ENCODE results near the gene NPIPB6.

Gene NPIPB6

DNA sequence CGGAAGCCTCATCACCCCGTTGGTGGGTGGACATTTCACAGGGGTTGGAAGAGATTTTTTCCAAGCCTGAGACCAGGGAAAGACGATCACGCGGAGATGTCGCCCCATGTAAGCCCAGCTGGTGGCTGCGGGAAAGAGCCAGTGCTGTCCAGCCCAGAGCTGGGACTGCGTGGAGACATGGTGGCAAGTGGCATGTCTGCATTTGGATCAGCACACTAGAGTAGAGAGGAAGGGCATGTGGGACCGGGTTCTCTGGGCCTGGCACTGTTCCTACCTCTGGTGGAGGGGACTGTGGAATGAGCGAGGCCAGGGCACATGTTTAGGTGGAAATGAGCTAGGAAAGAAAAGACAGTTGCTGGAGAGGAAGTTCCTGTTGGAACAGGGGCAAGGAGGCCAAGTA is 51.0 kb downstream of the NPIPB6 start:
- Histone ChIP-seq H3K27me3 (ENCODE audit: control insufficient read depth, insufficient read depth, low read length, poor library complexity, severe bottlenecking) (no peaks in the 10 kb centered on the region), H3K36me3 (ENCODE audit: control insufficient read depth, insufficient read depth, low read length) (peaks cover 9% of the 10 kb centered on the region), H3K4me1 (ENCODE audit: control insufficient read depth, insufficient read depth, low read length) (no peaks in the 10 kb centered on the region), H3K4me3 (ENCODE audit: insufficient read depth, low read depth, low read length) (no peak overlapping the region), H3K9me3 (ENCODE audit: control insufficient read depth, low read length) (no peaks in the 10 kb centered on the region), H3K27ac (ENCODE audit: insufficient read depth, low read depth, low read length, poor library complexity, severe bottlenecking) (no peak overlapping the region)
- WGBS, 2 experiments: 97% methylated on average over 10 of the region's 10 CpGs

DNA sequence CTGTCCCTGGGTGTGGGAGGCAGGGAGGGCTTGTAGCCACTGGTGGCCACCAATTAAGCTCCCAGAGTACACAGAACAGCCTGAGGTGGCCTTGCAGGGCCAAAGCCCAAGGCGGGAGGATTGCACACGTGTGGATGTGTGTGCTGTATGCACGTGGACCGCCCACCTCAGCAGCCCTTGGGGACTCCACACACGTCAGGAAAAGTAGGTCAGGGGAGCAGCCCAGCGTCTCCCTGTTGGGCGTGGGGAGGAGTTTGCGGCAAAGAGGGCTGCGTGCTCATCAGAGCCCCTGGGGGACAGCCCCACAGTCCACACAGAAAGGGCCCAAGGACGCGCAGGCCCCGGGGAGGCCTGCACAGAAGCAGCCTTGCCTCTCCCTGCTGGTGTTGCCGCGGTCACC is 51.4 kb downstream of the NPIPB6 start:
- Histone ChIP-seq H3K9me3 (ENCODE audit: control insufficient read depth, low read length) (no peaks in the 10 kb centered on the region), H3K27me3 (ENCODE audit: control insufficient read depth, insufficient read depth, low read length, poor library complexity, severe bottlenecking) (no peaks in the 10 kb centered on the region), H3K27ac (ENCODE audit: insufficient read depth, low read depth, low read length, poor library complexity, severe bottlenecking) (no peak overlapping the region), H3K4me3 (ENCODE audit: insufficient read depth, low read depth, low read length) (no peak overlapping the region), H3K4me1 (ENCODE audit: control insufficient read depth, insufficient read depth, low read length) (no peaks in the 10 kb centered on the region), H3K36me3 (ENCODE audit: control insufficient read depth, insufficient read depth, low read length) (peaks cover 9% of the 10 kb centered on the region)
- WGBS, 2 experiments: 94 to 95% methylated on average over 14 of the region's 14 CpGs

DNA sequence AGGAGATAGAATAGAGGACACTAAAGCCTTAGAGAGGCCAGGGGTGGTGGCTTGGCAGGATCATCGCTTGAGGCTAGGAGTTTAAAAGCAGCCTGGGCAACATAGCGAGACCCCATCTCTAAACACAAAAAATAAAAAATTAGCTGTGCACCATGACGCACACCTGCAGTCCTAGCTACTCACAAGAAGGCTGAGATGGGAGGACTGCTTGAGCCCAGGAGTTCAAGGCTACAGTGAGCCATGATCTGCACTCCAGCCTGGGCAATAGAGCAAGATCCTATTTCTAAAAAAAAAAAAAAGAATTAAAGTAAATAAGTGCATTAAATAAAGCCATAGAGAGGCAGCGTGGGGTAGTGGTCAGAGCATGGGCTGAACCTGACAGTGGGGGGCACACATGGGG is 51.9 kb downstream of the NPIPB6 start:
- no peak overlapping the region for H3K4me3 ChIP-seq (ENCODE audit: insufficient read depth, low read depth, low read length)
- peaks cover 9% of the 10 kb centered on the region for H3K36me3 ChIP-seq (ENCODE audit: control insufficient read depth, insufficient read depth, low read length)
- H3K9me3 ChIP-seq (ENCODE audit: control insufficient read depth, low read length): no peaks in the 10 kb centered on the region
- 88 to 96% methylated on average over 4 of the region's 4 CpGs for WGBS, 2 experiments
- H3K27ac ChIP-seq (ENCODE audit: insufficient read depth, low read depth, low read length, poor library complexity, severe bottlenecking): no peak overlapping the region
- H3K27me3 ChIP-seq (ENCODE audit: control insufficient read depth, insufficient read depth, low read length, poor library complexity, severe bottlenecking): no peaks in the 10 kb centered on the region
- no peaks in the 10 kb centered on the region for H3K4me1 ChIP-seq (ENCODE audit: control insufficient read depth, insufficient read depth, low read length)

DNA sequence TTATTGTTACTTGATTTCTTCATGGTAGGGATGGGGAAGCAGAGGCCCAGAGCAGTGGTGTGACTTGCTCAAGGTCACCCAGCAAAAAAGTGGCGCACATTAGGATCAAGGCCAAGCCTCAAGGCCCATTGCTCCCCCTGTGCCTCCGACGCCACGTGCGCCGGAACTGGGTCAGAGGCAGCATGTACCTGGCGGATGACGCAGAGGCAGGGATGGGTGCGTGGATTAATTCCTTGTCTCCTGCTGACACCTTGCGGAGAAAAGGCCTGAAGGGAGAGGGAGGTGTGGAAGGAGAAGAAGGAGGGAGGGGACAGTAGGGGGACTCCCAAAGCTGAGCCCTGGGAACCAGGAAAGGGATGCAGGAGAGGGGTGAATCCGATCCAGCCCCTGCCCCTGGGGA is 52.5 kb downstream of the NPIPB6 start:
- peaks cover 9% of the 10 kb centered on the region for H3K36me3 ChIP-seq (ENCODE audit: control insufficient read depth, insufficient read depth, low read length)
- 95 to 96% methylated on average over 11 of the region's 11 CpGs for WGBS, 2 experiments
- H3K9me3 ChIP-seq (ENCODE audit: control insufficient read depth, low read length): no peaks in the 10 kb centered on the region

DNA sequence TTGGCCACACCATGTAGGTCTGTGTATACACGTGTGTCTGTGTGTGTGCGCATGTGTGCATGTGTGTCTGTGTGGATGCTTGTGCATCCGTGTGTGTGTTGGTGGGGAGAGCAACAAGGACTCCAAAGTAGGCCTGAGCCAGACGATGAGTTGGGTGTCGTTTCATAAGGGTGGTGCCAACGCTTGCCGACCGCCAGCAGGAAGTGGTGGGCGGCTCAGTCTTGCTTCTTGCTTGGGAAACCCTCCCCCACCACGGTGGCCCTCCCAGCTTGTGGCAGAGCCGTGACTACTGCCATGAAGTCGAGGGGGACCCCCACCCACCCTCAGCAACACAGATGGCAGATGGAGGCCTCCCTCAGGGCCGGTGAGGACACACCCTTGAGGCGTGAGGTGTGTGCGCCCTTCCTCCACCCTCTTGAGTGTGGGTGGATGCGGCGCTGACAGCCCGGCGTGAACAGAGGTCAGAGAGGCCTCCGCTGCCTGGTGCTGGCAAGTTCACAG is 53.4 kb downstream of the NPIPB6 start:
- no peaks in the 10 kb centered on the region for H3K9me3 ChIP-seq (ENCODE audit: control insufficient read depth, low read length)
- no peak overlapping the region for H3K4me3 ChIP-seq (ENCODE audit: insufficient read depth, low read depth, low read length)
- H3K27me3 ChIP-seq (ENCODE audit: control insufficient read depth, insufficient read depth, low read length, poor library complexity, severe bottlenecking): no peaks in the 10 kb centered on the region
- peaks cover 9% of the 10 kb centered on the region for H3K36me3 ChIP-seq (ENCODE audit: control insufficient read depth, insufficient read depth, low read length)
- H3K4me1 ChIP-seq (ENCODE audit: control insufficient read depth, insufficient read depth, low read length): no peaks in the 10 kb centered on the region
- WGBS, 2 experiments: 93 to 94% methylated on average over 20 of the region's 20 CpGs
- no peak overlapping the region for H3K27ac ChIP-seq (ENCODE audit: insufficient read depth, low read depth, low read length, poor library complexity, severe bottlenecking)

More for the DNA sequence above, 52.5 kb downstream of the NPIPB6 start:
- no peak overlapping the region for H3K27ac ChIP-seq (ENCODE audit: insufficient read depth, low read depth, low read length, poor library complexity, severe bottlenecking)
- H3K27me3 ChIP-seq (ENCODE audit: control insufficient read depth, insufficient read depth, low read length, poor library complexity, severe bottlenecking): no peaks in the 10 kb centered on the region
- no peaks in the 10 kb centered on the region for H3K4me1 ChIP-seq (ENCODE audit: control insufficient read depth, insufficient read depth, low read length)
- H3K4me3 ChIP-seq (ENCODE audit: insufficient read depth, low read depth, low read length): no peak overlapping the region

DNA sequence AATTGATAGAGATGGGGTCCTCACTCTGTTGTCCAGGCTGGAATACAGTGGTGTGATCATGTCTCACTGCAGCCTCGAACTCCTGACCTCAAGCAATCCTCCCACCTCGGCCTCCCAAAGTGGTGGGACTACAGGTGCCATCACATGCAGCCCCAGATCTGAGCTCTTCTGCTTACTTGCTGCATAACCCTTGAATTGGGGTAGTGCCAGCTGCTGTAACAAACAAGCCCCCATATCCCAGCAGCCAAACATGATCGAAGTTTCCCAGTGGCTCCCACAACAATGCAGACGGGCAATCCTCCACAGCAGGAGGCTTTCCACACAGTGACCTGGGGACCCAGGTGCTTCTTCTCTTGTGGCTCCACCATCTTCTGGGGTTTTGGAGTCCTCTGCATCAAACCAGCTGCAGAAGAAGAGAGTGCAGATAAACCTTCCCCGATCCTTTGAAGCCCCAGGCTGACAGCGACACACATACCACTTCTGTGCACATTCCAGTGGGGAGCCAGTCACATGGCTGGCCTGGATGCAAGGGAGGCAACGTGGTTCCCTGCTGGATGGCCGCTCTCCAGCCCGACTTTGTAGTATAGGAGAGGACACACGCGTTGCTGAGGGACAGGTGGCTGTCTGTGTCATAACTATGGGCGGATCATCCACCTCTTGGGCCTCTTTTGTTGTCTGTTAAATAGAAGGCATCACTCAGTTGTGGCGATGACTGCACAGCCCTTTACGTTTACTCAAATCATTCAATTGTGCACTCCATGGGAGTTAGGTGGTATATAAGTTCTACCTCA is 54.3 kb downstream of the NPIPB6 start:
- Histone ChIP-seq H3K4me1 (ENCODE audit: control insufficient read depth, insufficient read depth, low read length) (no peaks in the 10 kb centered on the region), H3K4me3 (ENCODE audit: insufficient read depth, low read depth, low read length) (no peak overlapping the region), H3K27me3 (ENCODE audit: control insufficient read depth, insufficient read depth, low read length, poor library complexity, severe bottlenecking) (no peaks in the 10 kb centered on the region), H3K9me3 (ENCODE audit: control insufficient read depth, low read length) (no peaks in the 10 kb centered on the region), H3K27ac (ENCODE audit: insufficient read depth, low read depth, low read length, poor library complexity, severe bottlenecking) (no peak overlapping the region), H3K36me3 (ENCODE audit: control insufficient read depth, insufficient read depth, low read length) (peaks cover 9% of the 10 kb centered on the region)
- WGBS, 2 experiments: 92 to 95% methylated on average over 14 of the region's 14 CpGs

DNA sequence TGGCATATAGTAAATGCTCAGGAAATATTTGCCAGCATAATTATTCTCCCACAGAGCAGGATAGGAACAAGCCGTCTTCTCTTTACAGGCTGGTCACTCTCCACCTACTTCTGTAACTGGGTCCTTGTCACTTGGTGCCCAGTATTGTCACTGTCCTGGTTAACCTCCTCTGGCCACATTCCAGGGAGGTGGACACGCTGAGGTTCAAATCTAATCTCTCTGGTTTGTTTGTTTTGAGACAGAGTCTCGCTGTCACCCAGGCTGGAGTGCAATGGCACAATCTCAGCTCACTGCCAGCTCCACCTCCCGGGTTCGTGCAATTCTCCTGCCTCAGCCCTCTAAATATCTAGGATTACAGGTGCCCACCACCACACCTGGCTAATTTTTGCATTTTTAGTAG is 55.4 kb downstream of the NPIPB6 start:
- Histone ChIP-seq H3K4me3 (ENCODE audit: insufficient read depth, low read depth, low read length) (no peak overlapping the region), H3K4me1 (ENCODE audit: control insufficient read depth, insufficient read depth, low read length) (no peaks in the 10 kb centered on the region), H3K27ac (ENCODE audit: insufficient read depth, low read depth, low read length, poor library complexity, severe bottlenecking) (no peak overlapping the region), H3K36me3 (ENCODE audit: control insufficient read depth, insufficient read depth, low read length) (peaks cover 9% of the 10 kb centered on the region), H3K27me3 (ENCODE audit: control insufficient read depth, insufficient read depth, low read length, poor library complexity, severe bottlenecking) (no peaks in the 10 kb centered on the region), H3K9me3 (ENCODE audit: control insufficient read depth, low read length) (no peaks in the 10 kb centered on the region)
- 91% methylated on average over 5 of the region's 5 CpGs for WGBS, 2 experiments

DNA sequence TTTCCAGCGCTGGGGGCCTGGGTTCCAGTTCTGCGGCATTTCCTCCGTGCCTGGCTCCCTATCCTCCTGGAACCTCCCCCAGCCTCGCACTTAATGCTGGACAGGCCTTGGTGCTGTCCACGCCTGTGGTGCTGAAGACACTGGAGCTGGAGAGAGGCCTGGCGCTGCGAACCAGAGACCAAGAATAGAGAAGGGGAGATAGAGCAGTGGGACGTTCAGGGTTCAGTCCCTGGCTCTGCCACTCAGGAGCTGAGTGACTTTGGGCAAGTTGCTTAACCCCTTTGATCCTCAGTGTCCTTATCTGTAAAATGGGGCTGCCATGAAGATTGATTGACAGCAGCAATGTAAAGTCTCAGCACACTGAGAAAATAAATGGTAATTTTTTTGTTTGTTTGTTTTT is 59.1 kb downstream of the NPIPB6 start:
- H3K4me3 ChIP-seq (ENCODE audit: insufficient read depth, low read depth, low read length): no peak overlapping the region
- H3K27ac ChIP-seq (ENCODE audit: insufficient read depth, low read depth, low read length, poor library complexity, severe bottlenecking): no peak overlapping the region
- no peaks in the 10 kb centered on the region for H3K9me3 ChIP-seq (ENCODE audit: control insufficient read depth, low read length)
- WGBS, 2 experiments: 90 to 92% methylated on average over 8 of the region's 8 CpGs
- H3K27me3 ChIP-seq (ENCODE audit: control insufficient read depth, insufficient read depth, low read length, poor library complexity, severe bottlenecking): no peaks in the 10 kb centered on the region
- H3K36me3 ChIP-seq (ENCODE audit: control insufficient read depth, insufficient read depth, low read length): peaks cover 14% of the 10 kb centered on the region
- H3K4me1 ChIP-seq (ENCODE audit: control insufficient read depth, insufficient read depth, low read length): no peaks in the 10 kb centered on the region

DNA sequence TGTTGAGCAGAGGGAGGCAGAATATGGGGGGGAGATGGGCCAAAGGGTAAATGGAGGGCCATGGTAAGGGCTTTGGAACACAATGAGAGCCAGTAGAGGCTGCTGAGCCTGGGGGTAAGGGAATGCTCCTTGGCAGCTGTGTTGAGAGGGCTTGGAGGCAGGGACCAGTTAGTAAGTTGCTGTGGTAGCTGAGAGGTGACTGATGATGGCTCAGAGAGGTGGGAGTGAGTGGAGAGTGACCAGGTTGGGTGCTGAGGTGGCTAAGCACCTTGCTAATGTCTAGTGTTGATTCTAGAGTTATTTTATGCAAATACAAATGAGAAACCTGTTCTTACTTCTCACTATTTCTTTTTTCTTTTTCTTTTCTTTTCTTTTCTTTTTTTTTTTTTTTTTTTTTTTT is 60.2 kb downstream of the NPIPB6 start:
- Histone ChIP-seq H3K9me3 (ENCODE audit: control insufficient read depth, low read length) (no peaks in the 10 kb centered on the region), H3K4me3 (ENCODE audit: insufficient read depth, low read depth, low read length) (no peak overlapping the region), H3K4me1 (ENCODE audit: control insufficient read depth, insufficient read depth, low read length) (peaks cover 5% of the 10 kb centered on the region), H3K36me3 (ENCODE audit: control insufficient read depth, insufficient read depth, low read length) (peaks cover 7% of the 10 kb centered on the region), H3K27me3 (ENCODE audit: control insufficient read depth, insufficient read depth, low read length, poor library complexity, severe bottlenecking) (no peaks in the 10 kb centered on the region), H3K27ac (ENCODE audit: insufficient read depth, low read depth, low read length, poor library complexity, severe bottlenecking) (no peak overlapping the region)

DNA sequence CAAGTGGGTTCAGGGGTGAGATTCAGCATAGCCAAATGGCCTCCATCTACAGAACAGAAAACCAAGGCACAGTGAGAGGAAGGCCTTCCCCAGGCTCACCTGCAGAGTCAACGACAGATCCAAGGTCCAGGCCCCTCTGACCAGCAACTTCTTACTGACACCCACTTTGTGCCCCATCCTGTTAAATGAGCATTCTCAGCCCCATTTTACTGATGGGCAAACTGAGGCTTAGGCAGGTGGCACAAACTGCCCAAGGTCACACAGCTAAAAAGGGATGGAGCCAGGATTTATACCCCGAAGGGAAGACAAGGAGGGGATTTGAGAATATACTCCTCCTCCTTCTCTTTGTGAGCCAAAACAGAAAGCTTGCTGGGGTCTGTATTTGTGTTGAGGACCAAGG is 61.7 kb downstream of the NPIPB6 start:
- Histone ChIP-seq H3K4me1 (ENCODE audit: control insufficient read depth, insufficient read depth, low read length) (peaks cover 14% of the 10 kb centered on the region), H3K36me3 (ENCODE audit: control insufficient read depth, insufficient read depth, low read length) (peaks cover 7% of the 10 kb centered on the region), H3K9me3 (ENCODE audit: control insufficient read depth, low read length) (no peaks in the 10 kb centered on the region), H3K27me3 (ENCODE audit: control insufficient read depth, insufficient read depth, low read length, poor library complexity, severe bottlenecking) (no peaks in the 10 kb centered on the region), H3K27ac (ENCODE audit: insufficient read depth, low read depth, low read length, poor library complexity, severe bottlenecking) (no peak overlapping the region), H3K4me3 (ENCODE audit: insufficient read depth, low read depth, low read length) (no peak overlapping the region)
- 93 to 96% methylated on average over 2 of the region's 2 CpGs for WGBS, 2 experiments

Measured in ectodermal cell (in vitro differentiated cells).